Measurements from ENCODE around the gene LENG8.
"Not testable (repeated sequence)": the region's sequence is repeated elsewhere in the genome, so short reads cannot be mapped to it uniquely, and the experiment has no call there.

LENG8 gene

DNA sequence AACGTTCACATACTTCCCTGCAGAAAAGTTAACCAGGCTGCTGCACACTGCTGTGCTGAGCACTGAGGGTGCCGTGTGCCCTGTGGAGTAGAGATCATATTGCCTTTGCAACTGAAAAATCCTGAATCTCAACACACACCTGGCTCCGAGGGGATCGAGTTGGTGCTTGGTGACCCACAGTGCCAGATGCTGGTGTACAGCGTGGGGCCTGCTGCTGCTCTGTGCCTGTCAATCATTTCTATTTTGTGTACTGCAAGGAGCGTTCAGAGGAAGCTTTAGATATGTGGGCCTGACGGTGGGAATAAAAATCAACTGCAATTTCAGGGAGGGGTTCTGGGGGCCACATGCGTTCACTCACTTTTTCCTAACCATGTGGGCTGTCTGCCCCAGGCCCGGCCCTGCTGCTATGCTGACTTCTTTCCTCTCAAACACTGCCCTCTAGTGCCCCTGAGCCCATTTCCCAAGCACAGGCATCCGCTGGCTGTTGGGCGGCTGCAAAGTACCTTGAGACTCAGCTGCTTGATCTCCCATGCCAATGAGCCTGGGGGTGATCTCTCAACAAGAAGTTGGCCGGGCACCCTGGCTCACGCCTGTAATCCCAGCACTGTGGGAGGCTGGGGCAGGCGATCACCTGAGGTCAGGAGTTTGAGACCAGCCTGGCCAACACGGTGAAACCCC lies 9.7 kb upstream of the LENG8 start:
- no peak for DNase-seq (ENCODE audit: low read depth, low spot score)

DNA sequence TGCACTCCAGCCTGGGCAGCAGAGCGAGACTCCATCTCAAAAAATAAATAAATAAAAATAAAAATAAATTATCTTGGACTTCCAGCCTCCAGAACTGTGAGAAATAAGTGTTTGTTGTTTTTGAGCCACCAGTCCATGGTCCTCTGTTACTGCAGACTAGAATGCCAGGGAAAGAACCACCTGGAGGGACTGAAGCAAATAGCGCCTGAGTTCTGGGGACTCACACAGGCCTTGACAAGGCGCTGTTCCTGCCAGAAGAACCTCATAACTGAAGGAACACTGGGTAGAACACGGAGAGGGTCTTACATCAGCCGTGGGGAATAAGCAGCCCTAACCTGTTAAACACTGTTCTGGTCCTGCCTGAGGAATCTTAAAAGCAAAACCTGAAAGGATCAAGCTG lies 8.4 kb upstream of the LENG8 start:
- DNase-seq (ENCODE audit: low read depth, low spot score), result no peak

DNA sequence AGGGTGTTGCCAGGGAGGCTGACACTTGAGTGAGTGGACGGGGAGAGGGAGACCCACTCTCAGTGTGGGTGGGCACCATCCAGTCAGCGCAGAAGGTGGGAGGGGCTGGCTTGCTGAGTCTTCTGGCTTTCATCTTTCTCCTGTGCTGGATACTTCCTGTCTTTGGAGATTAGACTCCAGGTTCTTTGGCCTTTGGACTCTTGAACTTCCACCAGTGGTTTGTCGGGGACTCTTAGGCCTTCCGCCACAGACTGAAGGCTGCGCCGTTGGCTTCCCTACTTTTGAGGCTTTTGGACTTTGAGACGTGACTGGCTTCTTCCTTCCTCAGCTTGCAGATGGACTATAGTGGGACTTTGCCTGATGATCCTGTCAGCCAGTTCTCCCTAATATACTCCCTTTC lies 4.3 kb upstream of the LENG8 start:
- no peak for DNase-seq (ENCODE audit: low read depth, low spot score)

DNA sequence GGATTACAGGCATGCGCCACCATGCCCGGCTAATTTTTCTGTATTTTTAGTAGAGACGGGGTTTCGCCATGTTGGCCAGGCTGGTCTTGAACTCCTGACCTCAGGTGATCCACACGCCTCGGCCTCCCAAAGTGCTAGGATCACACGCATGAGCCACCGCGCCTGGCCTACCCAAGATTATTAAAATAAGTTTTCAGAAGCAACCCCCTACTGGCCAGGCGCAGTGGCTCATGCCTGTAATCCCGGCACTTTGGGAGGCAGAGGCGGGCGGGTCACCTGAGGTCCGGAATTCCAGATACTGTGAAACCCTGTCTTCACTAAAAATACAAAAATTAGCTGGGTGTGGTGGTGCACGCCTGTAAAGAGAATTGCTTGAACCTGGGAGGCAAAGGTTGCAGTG lies 2.6 kb upstream of the LENG8 start:
- DNase-seq (ENCODE audit: low read depth, low spot score), result not testable (repeated sequence)

DNA sequence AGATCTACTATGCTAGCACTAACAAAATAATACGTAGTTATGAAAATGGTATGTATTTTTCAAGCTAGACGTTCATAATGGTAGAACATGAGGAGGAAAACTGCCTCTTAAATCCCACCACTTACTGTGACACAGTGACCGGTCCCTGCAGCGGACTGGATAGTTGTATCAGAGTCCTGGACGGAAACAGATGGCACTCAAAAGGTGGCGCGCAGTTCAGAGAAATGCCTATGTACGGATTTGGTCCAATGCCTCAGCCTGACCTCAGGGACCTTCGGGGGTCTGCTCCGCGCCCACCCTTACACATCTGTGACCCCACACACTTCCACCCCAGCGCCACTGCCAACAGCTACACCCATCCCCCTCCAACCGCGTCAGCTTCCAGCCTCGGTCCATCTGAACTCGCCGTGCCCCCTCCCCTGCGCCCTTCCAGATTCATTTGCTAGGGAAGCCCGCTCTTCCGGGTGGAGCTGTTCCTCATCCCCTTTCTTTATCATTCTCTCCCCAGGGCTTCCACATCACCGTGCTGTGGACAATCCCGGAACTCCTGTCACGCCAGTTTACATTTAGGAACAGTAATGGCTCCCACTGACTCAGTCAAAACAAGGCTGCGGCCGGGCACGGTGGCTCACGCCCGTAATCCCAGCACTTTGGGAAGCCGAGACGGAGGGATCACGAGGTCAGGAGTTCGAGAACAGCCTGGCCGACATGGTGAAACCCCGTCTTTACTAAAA lies 792 bp upstream of the LENG8 start:
- no peak for DNase-seq (ENCODE audit: low read depth, low spot score)

DNA sequence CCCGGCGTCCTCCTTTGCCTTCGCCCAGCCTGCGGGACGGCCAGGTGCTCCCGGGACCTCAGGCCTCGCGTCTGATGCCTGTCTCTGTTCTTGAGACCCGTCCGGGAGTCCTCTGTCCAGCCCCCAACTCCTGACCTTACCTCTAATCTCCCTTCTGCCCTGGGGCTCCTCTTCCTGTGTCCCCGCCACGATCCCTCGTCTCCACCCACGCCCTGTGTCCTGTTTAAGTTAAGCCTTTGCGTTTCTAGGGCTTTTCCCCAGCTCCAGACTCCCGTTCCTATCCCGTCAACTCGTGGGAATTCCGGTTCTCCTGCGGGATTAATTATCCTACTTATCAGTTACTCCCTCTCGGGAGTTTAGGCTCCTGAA lies 686 bp downstream of the LENG8 start:
- DNase-seq (ENCODE audit: low read depth, low spot score), result no peak

DNA sequence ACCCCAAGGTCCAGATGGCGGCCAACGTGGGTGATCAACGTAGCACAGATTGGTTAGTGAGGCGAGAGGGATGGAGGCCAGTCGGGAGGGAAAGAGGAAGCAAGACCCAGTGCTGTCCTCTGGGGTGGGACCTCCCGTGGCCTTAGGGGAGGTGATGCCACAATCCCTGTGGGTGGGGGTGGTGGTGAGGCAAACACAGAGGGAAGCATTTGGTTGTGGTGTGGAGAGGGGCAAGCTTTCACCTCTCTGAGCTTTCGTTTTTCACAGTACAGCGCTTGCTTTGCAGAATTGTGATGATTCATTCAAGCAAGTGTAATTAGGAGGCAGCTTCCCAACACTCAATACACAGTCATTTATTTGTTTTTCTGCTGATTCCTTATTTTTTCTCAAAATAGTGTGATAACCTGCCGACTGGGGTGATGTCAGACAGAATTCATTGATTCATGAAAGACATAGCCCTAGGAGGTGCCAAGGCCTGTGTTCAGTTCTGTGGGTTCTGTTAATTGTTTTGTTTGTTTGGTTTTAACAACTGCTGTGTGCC lies 2.4 kb downstream of the LENG8 start:
- no peak for DNase-seq (ENCODE audit: low read depth, low spot score)

DNA sequence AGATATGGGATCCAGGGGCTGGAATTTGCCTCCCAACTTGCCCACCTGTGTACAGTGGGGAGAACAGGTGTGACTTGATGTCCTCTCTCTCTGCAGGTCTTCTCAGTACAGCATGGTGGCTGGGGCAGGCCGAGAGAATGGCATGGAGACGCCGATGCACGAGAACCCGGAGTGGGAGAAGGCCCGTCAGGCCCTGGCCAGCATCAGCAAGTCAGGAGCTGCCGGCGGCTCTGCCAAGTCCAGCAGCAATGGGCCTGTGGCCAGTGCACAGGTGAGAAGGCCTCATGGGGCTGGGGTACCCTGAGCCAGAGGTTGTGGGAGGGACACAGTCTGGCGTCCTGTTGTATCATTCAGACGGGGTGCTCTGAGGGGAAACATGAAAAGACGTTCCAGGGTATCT lies 3.0 kb downstream of the LENG8 start:
- DNase-seq (ENCODE audit: low read depth, low spot score), result no peak

DNA sequence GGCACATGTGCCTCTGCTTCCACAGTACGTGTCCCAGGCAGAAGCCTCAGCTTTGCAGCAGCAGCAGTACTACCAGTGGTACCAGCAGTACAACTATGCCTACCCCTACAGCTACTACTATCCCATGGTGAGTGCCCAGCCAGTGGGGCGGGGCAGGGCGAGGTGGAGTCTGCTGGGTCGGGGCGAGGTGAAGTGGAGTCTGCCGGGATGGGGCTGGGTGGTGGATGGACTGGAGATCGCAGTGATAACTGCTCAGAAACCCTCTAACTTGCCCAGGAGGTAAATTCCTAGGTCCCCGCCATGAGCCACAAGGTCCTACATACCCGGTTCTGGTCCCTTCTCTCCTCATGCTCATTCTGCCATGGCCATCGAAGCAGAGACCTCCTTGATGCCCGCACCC lies 3.6 kb downstream of the LENG8 start:
- no peak for DNase-seq (ENCODE audit: low read depth, low spot score)

DNA sequence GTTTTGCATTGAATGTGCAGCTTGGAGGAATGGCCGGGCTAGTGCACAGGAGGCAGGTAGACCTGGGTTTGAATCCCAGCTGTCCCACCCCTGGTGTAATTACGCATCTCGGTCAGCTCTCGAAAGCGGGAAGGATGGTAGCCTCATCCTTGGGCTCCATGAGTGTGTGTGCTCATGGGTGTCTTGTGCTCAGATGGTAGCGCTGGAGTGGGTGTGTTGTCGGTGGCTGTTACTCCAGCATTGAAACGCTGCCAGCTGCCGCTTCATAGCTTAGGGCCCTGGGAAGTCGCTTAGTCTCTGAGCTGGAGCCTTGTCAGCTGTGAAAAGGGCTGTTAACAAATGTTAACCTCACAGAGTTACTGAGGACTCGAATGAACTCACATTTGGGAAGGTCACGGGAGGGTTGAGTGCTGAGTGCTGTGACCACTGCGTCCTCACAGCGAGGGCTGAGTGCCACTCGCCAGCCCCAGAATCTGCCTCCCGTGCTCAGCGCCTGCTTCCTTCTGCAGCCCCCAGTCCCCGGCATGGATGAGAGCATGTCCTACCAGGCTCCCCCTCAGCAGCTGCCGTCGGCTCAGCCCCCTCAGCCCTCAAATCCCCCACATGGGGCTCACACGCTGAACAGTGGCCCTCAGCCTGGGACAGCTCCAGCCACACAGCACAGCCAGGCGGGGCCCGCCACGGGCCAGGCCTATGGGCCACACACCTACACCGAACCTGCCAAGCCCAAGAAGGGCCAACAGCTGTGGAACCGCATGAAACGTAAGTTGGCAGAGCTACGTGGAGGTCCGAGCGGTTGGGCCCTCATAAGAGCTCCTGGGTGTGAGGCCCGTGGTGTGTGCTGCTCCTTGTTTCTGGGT lies 5.2 kb downstream of the LENG8 start:
- DNase-seq (ENCODE audit: low read depth, low spot score), result no peak

DNA sequence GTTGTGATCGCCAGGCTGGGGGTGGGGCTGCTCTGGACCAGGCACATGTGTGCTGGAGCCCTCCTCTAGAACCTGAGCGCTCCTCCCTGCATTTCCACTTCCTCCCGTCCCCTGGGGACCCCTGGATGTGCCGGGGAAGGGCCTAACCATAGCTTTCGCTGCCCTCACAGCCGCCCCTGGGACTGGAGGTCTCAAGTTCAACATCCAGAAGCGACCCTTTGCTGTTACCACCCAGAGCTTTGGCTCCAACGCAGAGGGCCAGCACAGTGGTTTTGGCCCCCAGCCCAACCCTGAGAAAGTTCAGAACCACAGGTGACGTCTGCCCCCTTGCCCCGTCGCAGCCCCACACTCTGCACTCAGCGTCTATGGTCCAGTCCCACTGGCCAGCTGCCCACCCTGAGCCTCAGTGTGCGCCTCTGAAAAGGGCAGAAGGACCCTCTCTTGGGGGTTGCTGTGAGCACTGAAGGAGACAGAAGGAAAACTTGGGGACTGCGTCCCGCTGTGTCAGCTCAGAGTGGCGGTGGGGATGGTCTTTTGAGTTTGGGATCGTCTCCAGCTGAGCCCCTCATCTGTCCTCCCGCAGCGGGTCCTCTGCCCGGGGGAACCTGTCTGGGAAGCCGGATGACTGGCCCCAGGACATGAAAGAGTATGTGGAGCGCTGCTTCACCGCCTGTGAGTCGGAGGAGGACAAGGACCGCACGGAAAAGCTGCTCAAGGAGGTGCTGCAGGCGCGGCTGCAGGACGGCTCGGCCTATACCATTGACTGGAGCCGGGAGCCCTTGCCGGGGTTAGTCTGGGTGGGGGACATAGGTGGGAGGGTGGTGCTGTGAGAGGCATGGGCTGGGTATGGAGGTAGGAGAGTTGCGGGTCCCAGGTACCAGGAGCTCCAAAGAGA lies 6.0 kb downstream of the LENG8 start:
- DNase-seq (ENCODE audit: low read depth, low spot score), result no peak

DNA sequence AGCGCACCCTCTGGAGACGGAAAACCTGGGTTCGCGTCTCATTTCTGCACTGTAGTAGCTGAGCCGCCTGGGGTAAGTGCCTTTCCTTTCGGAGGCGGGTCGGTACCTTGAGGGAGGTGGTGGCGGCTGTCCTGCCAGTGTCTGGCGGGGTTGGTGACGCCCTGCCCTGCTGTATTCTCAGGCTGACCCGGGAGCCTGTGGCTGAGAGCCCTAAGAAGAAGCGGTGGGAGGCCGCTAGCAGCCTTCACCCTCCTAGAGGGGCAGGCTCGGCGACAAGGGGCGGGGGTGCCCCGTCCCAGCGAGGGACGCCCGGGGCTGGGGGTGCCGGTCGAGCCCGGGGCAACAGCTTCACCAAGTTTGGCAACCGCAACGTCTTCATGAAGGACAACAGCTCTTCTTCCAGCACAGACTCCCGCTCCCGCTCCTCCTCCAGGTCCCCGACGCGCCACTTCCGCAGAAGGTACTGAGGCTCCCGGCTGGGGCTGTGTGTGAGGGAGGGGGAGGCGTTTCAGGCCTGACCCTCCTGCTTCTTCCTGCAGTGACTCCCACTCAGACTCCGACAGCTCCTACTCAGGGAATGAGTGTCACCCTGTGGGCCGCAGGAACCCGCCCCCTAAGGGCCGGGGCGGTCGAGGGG lies 6.9 kb downstream of the LENG8 start:
- no peak for DNase-seq (ENCODE audit: low read depth, low spot score)

DNA sequence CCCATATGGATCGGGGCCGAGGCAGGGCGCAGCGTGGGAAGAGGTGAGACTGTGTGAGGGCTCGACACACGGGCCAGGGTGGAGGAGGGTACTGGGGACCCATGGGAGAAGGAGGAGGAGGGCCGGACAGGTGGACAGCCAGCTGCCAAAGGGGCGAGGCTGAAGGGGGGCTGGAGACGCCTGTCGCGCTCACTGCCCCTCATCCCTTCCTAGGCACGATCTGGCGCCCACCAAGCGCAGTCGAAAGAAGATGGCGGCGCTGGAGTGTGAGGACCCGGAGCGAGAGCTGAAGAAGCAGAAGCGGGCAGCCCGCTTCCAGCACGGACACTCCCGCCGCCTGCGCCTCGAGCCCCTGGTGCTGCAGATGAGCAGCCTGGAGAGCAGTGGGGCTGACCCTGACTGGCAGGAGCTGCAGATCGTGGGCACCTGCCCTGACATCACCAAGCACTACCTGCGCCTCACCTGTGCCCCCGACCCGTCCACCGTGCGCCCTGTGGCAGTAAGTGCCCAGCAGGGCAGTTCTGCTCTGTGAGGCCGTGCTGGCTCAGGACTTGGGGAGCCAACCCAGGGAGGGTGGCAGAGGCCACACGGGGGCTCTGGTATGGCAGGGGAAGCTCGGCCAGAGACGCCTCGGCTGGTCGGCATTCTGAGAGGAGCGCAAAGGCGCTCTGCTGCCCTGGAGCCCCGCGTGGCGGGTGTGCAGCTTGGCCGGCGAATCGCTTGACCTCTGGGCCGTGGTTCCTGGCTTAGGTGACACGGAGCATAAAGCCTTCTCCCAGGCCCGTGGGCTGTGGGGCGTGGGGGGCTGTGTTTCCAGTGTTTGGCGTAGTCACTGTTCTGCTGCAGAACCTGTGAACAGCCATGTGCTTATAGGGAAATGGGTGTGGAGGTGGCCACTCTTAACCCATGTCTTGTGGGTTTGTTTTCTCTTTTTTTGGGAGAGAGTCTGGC lies 7.7 kb downstream of the LENG8 start:
- DNase-seq (ENCODE audit: low read depth, low spot score), result no peak

DNA sequence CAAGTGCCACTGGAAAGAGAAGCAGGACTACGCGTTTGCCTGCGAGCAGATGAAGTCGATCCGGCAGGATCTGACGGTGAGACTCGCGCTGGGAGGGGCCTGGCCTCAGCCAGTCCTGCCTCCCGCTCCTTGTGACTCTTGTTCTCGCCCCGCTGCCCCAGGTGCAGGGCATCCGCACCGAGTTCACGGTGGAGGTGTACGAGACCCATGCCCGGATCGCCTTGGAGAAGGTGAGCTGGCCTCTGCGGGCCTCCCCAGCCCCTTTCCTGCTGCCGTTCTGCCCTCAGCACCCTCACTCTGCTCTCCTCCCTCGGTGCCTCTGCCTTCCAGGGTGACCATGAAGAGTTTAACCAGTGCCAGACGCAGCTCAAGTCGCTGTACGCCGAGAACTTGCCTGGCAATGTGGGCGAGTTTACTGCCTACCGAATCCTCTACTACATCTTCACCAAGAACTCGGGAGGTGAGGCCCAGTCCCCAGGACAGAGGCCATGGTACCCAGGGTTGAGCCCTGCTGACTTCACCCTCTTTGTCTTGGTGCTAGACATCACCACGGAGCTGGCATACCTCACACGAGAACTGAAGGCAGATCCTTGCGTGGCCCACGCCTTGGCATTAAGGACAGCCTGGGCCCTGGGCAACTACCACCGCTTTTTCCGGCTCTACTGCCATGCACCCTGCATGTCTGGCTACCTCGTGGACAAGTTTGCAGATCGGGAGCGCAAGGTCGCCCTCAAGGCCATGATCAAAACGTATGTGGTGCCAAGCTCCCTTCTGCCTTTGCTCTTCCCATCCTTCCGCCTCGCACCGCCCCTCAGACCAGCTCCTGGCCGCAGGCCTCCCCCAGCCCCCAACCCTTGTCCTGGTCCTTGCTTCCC lies 9.0 kb downstream of the LENG8 start:
- DNase-seq (ENCODE audit: low read depth, low spot score), result no peak

DNA sequence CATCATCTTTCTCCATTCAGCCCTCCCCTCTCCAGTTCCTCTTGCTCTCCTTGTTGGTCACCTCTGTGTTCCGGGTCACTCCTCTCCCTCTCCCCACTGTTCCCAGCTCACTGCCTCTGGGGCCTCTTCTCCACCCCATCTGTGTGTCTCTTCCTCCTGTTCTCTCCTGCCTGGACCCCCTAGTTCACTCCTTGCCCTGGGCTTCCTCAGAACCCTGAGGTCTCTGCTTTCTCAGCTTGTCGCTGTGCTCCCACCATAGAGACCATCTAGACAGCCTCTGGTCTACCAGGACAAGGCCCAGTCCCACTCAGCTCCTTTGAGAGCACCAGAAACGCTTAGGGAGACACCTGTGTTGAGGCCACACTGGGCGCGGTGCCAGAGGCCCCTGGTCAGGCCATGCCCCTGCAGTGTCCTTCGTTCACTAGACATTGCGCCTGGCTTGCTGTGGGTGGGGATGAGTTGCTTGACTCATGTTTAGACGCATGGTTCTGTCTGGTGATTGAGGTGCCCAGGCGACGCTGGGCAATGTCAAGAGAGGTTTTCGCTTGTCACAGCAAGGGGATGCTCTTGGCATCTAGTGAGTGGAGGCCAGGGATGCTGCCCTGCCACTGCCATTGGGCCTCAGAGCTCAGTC lies 9.8 kb downstream of the LENG8 start:
- DNase-seq (ENCODE audit: low read depth, low spot score), result no peak

DNA sequence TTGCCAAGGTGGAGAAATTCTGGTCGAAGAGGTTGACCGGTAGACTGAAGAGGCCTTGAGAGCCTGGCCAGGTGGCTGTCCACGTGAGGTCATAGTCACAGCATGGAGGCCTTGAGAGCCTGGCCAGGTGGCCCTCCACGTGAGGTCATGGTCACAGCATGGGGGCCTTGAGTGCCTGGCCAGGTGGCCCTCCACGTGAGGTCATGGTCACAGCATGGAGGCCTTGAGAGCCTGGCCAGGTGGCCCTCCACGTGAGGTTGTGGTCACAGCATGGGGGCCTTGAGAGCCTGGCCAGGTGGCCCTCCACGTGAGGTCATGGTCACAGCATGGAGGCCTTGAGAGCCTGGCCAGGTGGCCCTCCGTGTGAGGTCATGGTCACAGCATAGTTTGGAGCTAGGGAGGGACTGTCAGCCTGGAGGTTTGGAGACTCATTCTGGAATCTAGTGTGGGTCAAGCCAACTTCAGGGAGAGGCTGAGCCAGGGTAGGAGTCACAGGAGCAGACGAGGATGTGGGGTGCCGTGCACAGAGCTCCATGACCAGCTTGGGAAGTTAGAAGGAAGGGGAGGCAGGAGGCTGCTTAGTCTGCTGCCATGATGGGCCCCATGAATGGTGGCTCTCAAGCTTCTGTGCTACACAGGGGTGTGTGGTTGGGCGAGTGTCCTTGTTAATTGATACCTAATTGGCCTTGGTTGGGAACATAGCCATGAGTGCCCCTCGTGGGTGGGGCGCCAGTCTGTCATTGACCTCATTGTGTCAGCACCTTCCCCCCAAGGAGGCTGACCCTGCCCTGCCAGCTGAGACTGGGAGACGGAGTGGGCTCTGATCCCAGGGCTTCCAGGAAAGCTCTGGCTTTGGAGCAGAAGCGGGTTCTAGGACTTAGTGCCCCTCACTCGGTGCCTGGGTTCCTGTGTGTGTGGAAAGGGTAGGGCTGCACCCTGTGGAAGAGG lies 10.6 kb downstream of the LENG8 start:
- no peak for DNase-seq (ENCODE audit: low read depth, low spot score)

All from smooth muscle cell of the brain vasculature (primary cell).